HEK293 (cell line): ENCODE data around the gene CC2D1A.

Experiments used
- CTCF ChIP-seq: fragments of 450-650 bp; formaldehyde crosslinking; IDR thresholded peaks from 2 replicates; pipeline ENCODE4 v1.5.1; 2016; ENCODE audit warnings: missing biosample characterization, missing genetic modification characterization
- ELK4 ChIP-seq: IDR thresholded peaks from 2 replicates; pipeline ENCODE4 v1.6.1; 2011; ENCODE audit warnings: mild to moderate bottlenecking, low read depth, low read length, borderline replicate concordance
- PBX3 ChIP-seq: sonication (generic); formaldehyde crosslinking; IDR thresholded peaks from 2 replicates; pipeline ENCODE4 v1.8.1; 2022; ENCODE audit warnings: mild to moderate bottlenecking, moderate library complexity, missing genetic modification reagents
- ZNF121 ChIP-seq: fragments of 450-650 bp; formaldehyde crosslinking; IDR thresholded peaks from 2 replicates; pipeline ENCODE4 v1.5.1; 2016; ENCODE audit warnings: missing biosample characterization, missing genetic modification characterization
- ZNF138 ChIP-seq: fragments of 450-650 bp; formaldehyde crosslinking; IDR thresholded peaks from 2 replicates; pipeline ENCODE4 v1.5.1; 2016; ENCODE audit warnings: missing biosample characterization, missing genetic modification characterization, borderline replicate concordance
- ZNF600 ChIP-seq: fragments of 450-650 bp; formaldehyde crosslinking; IDR thresholded peaks from 2 replicates; pipeline ENCODE4 v1.5.1; 2016; ENCODE audit warnings: missing biosample characterization, missing genetic modification characterization
- ZNF837 ChIP-seq: fragments of 450-650 bp; formaldehyde crosslinking; IDR thresholded peaks from 2 replicates; pipeline ENCODE4 v1.5.1; 2016; ENCODE audit warnings: missing biosample characterization, missing genetic modification characterization

GRCh38 chr19:13976446-13976845 is 70.4 kb downstream of the CC2D1A start:
- no peak for TF ChIP-seq ZNF600 (tag by site-specific recombination)
- no peak for TF ChIP-seq CTCF (tag by site-specific recombination)
- TF ChIP-seq PBX3 (CRISPR knock-in tag) = no peak
- no peak for TF ChIP-seq ELK4
- no peak for TF ChIP-seq ZNF837 (tag by site-specific recombination)
- no peak for TF ChIP-seq ZNF138 (tag by site-specific recombination)
- no peak for TF ChIP-seq ZNF121 (tag by site-specific recombination)
